C1 segment of cervical spinal cord (tissue), 14 donors: ENCODE measurements around the gene C1orf56.

ENCODE experiments used
- DNase-seq, 14 donors: peaks; one replicate each; lab custom pipeline; 2025; lab: John Stamatoyannopoulos, UW

The C1orf56 gene

GRCh38 chr1:151047591-151047924 is at the start of gene C1orf56:
Gene C1orf56 (plus strand): TSS chr1:151047751. CDS start chr1:151047848, 97 bp downstream.
- DNase-seq = peak in 12 of 14 donors; percentile 18 to 82 (median 76)

- DNase-seq = no peak
Observed at GRCh38 chr1:150997949-150998348, 49.6 kb upstream of the C1orf56 start.

GRCh38 chr1:150999051-150999674 is 48.4 kb upstream of the C1orf56 start:
- peak in 4 of 14 donors; percentile 21 to 41 (median 26) for DNase-seq

- DNase-seq = no peak
Observed at GRCh38 chr1:150999926-151000325, 47.6 kb upstream of the C1orf56 start.

GRCh38 chr1:151000408-151000807 is 47.1 kb upstream of the C1orf56 start:
- DNase-seq = no peak

- no peak for DNase-seq
Observed at GRCh38 chr1:151001602-151002001, 45.9 kb upstream of the C1orf56 start.

GRCh38 chr1:151002051-151002450 is 45.5 kb upstream of the C1orf56 start:
- DNase-seq = no peak

- DNase-seq = no peak
Observed at GRCh38 chr1:151002611-151003010, 44.9 kb upstream of the C1orf56 start.

GRCh38 chr1:151003180-151003579 is 44.4 kb upstream of the C1orf56 start:
- DNase-seq = no peak

GRCh38 chr1:151005729-151006319 is 41.7 kb upstream of the C1orf56 start:
- DNase-seq = peak in 4 of 14 donors; percentile 40 to 62 (median 54)

GRCh38 chr1:151006327-151007052 is 41.1 kb upstream of the C1orf56 start, which contains the start of gene MINDY1:
Gene MINDY1 (minus strand): TSS chr1:151006902. CDS start chr1:151002617, 4,285 bp downstream.
- DNase-seq = peak in 13 of 14 donors; percentile 17 to 88 (median 72)

- no peak for DNase-seq
Observed at GRCh38 chr1:151007853-151008243, 39.7 kb upstream of the C1orf56 start.

- peak; percentile 42 to 94 (median 87) for DNase-seq
Observed at GRCh38 chr1:151008244-151009205, 39.0 kb upstream of the C1orf56 start, which contains the start of gene PRUNE1. Gene PRUNE1 (plus strand): TSS chr1:151008449. CDS start chr1:151008633, 184 bp downstream.

- DNase-seq = no peak
Observed at GRCh38 chr1:151009206-151009587, 38.4 kb upstream of the C1orf56 start.

GRCh38 chr1:151009674-151010345 is 37.7 kb upstream of the C1orf56 start:
- no peak for DNase-seq

- DNase-seq = no peak
Observed at GRCh38 chr1:151010346-151010726, 37.2 kb upstream of the C1orf56 start.

GRCh38 chr1:151011154-151011850 is 36.2 kb upstream of the C1orf56 start:
- no peak for DNase-seq

- DNase-seq = peak in 1 of 14 donors; percentile 8
Observed at GRCh38 chr1:151012684-151013471, 34.7 kb upstream of the C1orf56 start.

- DNase-seq = no peak
Observed at GRCh38 chr1:151013518-151013917, 34.0 kb upstream of the C1orf56 start.
